Ecto neural progenitor cell (in vitro differentiated cells): ENCODE measurements around the gene ATG13.
"Not testable (repeated sequence)": the region's sequence is repeated elsewhere in the genome, so short reads cannot be mapped to it uniquely, and the experiment has no call there.

Source experiments
- DNase-seq: peaks from one replicate; pipeline ENCODE4 v3.0.0-alpha.2; 2018; ENCODE audit warnings: low spot score

ATG13 gene

GRCh38 chr11:46643986-46644385 is 26.6 kb downstream of the ATG13 start:
- no peak for DNase-seq

GRCh38 chr11:46649180-46649738 is 31.9 kb downstream of the ATG13 start:
- DNase-seq: no peak

GRCh38 chr11:46655631-46656030 is 38.3 kb downstream of the ATG13 start:
- no peak for DNase-seq

- DNase-seq: no peak
Observed at GRCh38 chr11:46657186-46657585, 39.8 kb downstream of the ATG13 start.

- DNase-seq: no peak
Observed at GRCh38 chr11:46658259-46658658, 40.9 kb downstream of the ATG13 start.

- no peak for DNase-seq
Observed at GRCh38 chr11:46659908-46660307, 42.6 kb downstream of the ATG13 start.

GRCh38 chr11:46661836-46662235 is 44.5 kb downstream of the ATG13 start:
- no peak for DNase-seq

GRCh38 chr11:46662366-46662765 is 45.0 kb downstream of the ATG13 start:
- DNase-seq: no peak

GRCh38 chr11:46663277-46663940 is 46.1 kb downstream of the ATG13 start:
- no peak for DNase-seq

- no peak for DNase-seq
Observed at GRCh38 chr11:46664612-46665011, 47.3 kb downstream of the ATG13 start.

- DNase-seq: no peak
Observed at GRCh38 chr11:46665356-46665755, 48.0 kb downstream of the ATG13 start.

- DNase-seq: no peak
Observed at GRCh38 chr11:46666516-46666915, 49.2 kb downstream of the ATG13 start.

- no peak for DNase-seq
Observed at GRCh38 chr11:46667043-46667481, 49.7 kb downstream of the ATG13 start.

- no peak for DNase-seq
Observed at GRCh38 chr11:46668480-46669085, 51.2 kb downstream of the ATG13 start.

GRCh38 chr11:46669711-46670139 is 52.4 kb downstream of the ATG13 start:
- DNase-seq: no peak

- DNase-seq: not testable (repeated sequence)
Observed at GRCh38 chr11:46670521-46670920, 53.2 kb downstream of the ATG13 start.

GRCh38 chr11:46671958-46672315 is 54.6 kb downstream of the ATG13 start:
- DNase-seq: no peak

GRCh38 chr11:46672381-46672839 is 55.1 kb downstream of the ATG13 start:
- DNase-seq: no peak

GRCh38 chr11:46673713-46674462 is 56.5 kb downstream of the ATG13 start:
- no peak for DNase-seq

GRCh38 chr11:46674463-46675287 is 57.3 kb downstream of the ATG13 start:
- DNase-seq: peak; percentile 75

GRCh38 chr11:46675288-46675851 is 58.0 kb downstream of the ATG13 start:
- no peak for DNase-seq

- no peak for DNase-seq
Observed at GRCh38 chr11:46675949-46676348, 58.6 kb downstream of the ATG13 start.
